Left kidney (tissue), 8 donors: Measurements from ENCODE around the gene GLRX. TPM values are rescaled to one million over a fixed set of nuclear protein-coding genes. Genes with fewer than 3 reads are reported as not detected.
"Not testable (repeated sequence)": the region's sequence is repeated elsewhere in the genome, so short reads cannot be mapped to it uniquely, and the experiment has no call there.

Experiments
- DNase-seq: peaks from one replicate; pipeline ENCODE4 v3.0.0-alpha.2; 2013
- long read RNA-seq, 8 donors: transcript quantifications; one replicate each; lab custom pipeline, GENCODE V29; 2026
- polyA plus RNA-seq: library from polyadenylated mRNA; unstranded; fragments of 120-200 nt; gene quantifications from one replicate; pipeline ENCODE4 v1.2.1, GENCODE V29; 2013; ENCODE audit not compliant: insufficient read length

GLRX gene, protein sequence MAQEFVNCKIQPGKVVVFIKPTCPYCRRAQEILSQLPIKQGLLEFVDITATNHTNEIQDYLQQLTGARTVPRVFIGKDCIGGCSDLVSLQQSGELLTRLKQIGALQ
- 59.1 TPM for polyA plus RNA-seq
- long read RNA-seq, donor 1, transcript GLRX-201 (3 exons, 1,211 nt), result major isoform, 49 of 54 reads
- long read RNA-seq, donor 1, partial matches to known transcripts, result 0 of 54 reads
- long read RNA-seq, donor 1, other reads (novel, unspliced or antisense), result 0 of 54 reads
- long read RNA-seq, donor 2, transcript GLRX-201 (3 exons, 1,211 nt), result major isoform, 33 of 35 reads
- long read RNA-seq, donor 2, partial matches to known transcripts, result 0 of 35 reads
- long read RNA-seq, donor 2, other reads (novel, unspliced or antisense), result 0 of 35 reads
- long read RNA-seq, donor 3, transcript GLRX-201 (3 exons, 1,211 nt), result major isoform, 38 of 38 reads
- long read RNA-seq, donor 3, partial matches to known transcripts, result 0 of 38 reads
- long read RNA-seq, donor 3, other reads (novel, unspliced or antisense), result 0 of 38 reads
- long read RNA-seq, donor 4, transcript GLRX-201 (3 exons, 1,211 nt), result major isoform, 13 of 13 reads
- long read RNA-seq, donor 4, partial matches to known transcripts, result 0 of 13 reads
- long read RNA-seq, donor 4, other reads (novel, unspliced or antisense), result 0 of 13 reads
- long read RNA-seq, donor 5, transcript GLRX-201 (3 exons, 1,211 nt), result major isoform, 129 of 139 reads
- long read RNA-seq, donor 5, transcript GLRX-204 (2 exons, 3,407 nt), result minor isoform, 5 of 139 reads
- long read RNA-seq, donor 5, partial matches to known transcripts, result 0 of 139 reads
- long read RNA-seq, donor 5, other reads (novel, unspliced or antisense), result 0 of 139 reads
- long read RNA-seq, donor 6, transcript GLRX-201 (3 exons, 1,211 nt), result major isoform, 50 of 73 reads
- long read RNA-seq, donor 6, partial matches to known transcripts, result 21 of 73 reads
- long read RNA-seq, donor 6, other reads (novel, unspliced or antisense), result 0 of 73 reads
- long read RNA-seq, donor 7, transcript GLRX-201 (3 exons, 1,211 nt), result major isoform, 75 of 99 reads
- long read RNA-seq, donor 7, transcript GLRX-204 (2 exons, 3,407 nt), result minor isoform, 5 of 99 reads
- long read RNA-seq, donor 7, partial matches to known transcripts, result 19 of 99 reads
- long read RNA-seq, donor 7, other reads (novel, unspliced or antisense), result 0 of 99 reads
- long read RNA-seq, donor 8, transcript GLRX-201 (3 exons, 1,211 nt), result major isoform, 31 of 32 reads
- long read RNA-seq, donor 8, partial matches to known transcripts, result 0 of 32 reads
- long read RNA-seq, donor 8, other reads (novel, unspliced or antisense), result 0 of 32 reads

DNA sequence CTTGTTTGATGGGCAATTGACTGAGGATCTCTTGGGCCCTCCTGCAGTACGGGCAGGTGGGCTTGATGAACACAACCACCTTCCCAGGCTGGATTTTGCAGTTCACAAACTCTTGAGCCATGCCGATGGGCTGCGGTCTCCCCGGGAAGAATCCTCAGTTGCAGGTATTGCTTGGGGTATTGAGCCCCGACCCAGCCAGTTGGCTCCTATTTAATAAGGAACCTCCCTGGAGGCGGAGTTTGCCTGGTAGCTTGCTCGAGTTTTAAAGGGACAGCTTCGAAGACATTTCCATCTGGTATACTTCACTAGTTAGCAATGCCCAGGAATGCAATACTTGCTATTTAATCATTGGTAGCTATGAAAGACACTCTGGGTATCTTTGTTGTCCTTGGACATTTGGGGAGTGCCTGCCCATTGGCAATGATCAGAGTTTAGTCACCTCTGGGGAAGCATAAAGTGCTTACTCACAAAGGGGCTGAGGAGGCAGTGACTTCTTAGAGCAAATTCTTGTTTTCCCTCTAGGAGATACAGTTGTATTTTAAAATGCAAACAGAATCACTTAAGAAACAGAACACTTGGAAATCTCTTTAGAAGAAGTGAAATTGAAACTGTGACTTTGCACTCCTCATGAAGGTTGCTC lies at the start of gene GLRX:
Gene GLRX (minus strand): TSS at position 185 of the 640 bp plus-strand sequence. CDS start 64 bp downstream, at position 121.
- DNase-seq, result peak; percentile 69

- no peak for DNase-seq
Observed at GRCh38 chr5:95871146-95871806, 48.8 kb upstream of the GLRX start.

- DNase-seq, result no peak
Observed at GRCh38 chr5:95870105-95870672, 47.7 kb upstream of the GLRX start.

DNA sequence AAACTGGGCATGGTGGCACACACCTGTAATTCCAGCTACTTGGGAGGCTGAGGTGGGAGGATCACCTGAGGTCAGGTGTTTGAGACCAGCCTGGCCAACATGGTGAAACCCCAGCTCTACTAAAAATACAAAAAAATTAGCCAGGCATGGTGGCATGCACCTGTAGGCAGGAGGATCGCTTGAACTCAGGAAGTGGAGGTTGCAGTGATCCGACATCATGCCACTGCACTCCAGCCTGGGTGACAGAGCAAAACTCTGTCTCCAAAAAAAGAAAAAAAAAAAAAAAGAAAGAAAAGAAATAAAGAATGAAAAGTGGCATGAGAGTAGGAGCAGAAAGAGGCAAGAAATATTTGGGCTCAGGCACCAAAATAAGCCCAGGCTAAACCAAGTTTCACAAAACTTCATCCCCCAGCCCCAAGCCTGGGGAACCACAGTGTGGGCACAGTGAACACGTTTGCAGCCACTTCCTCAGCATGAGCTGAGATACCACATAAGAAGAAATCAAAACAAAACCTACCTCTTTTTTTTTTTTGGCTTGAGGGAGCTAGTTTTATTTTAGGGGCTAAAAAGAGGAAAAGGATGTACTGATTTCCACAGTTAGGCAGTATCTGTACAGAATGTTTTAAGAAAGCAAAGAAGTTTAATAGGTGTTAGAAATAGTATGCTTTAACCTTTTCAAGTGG lies 46.8 kb upstream of the GLRX start:
- DNase-seq, result not testable (repeated sequence)

DNA sequence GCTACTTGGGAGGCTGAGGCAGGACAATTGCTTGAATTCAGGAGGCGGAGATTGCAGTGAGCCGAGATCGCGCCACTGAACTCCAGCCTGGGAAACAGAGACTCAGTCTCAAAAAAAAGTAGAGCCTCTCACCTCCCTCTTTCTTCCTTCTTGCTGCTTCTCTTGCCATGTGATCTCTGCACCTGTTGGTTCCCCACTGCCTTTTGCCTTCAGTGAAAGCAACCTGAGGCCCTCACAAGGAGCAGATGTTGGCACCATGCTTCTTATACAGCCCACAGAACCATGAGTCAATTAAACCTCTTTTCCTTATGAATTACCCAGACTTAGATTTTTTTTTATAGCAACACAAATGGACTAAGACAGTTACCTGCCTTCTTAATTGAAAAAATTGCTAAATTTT lies 45.6 kb upstream of the GLRX start:
- no peak for DNase-seq

- DNase-seq, result no peak
Observed at GRCh38 chr5:95866435-95867040, 44.0 kb upstream of the GLRX start.

DNA sequence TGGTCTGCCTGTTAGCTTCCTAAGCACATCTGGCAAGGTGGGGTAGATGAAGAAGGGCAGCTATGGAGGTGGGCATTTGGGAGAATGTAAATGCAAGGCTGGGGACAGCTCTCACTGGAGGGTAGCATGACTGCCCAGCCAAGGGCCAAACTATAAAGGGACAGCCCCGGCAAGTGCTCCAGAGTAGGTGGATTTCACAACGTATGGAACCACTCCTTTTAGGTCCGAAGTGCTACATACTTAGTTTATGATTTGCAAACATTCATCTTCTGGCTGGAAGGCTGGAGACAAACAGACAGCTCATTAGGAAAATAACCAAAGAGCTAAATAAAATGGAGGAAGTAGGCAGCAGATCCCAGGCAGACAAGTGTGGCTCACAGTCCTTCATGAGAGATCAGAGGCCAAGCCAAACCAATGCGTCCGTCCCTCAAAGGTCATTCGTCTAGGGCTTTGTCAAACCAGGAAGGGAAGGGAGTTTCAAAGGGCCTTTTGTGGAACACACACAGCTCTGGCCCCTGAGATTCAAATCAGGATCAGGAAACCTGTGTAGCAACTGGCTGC lies 42.5 kb upstream of the GLRX start:
- no peak for DNase-seq

DNA sequence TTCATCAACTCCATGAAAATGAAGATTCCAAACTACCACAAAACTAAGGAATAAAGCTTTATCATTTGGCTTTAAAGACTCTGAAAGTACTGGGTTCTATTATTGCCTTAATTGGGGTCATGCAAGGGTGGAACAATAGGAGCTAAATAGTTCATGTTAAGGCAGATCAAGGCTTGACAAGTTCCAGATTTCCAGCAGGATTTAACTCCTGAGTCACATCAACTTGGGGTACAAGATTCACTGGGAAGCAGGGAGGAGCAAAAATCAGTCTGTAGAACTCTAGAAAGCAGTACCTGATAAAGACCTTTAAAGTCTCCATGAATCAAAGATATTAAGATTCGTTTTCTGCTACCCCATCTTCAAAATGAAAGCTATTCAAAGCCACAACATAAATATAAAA lies 41.9 kb upstream of the GLRX start:
- no peak for DNase-seq

- no peak for DNase-seq
Observed at GRCh38 chr5:95863383-95863757, 40.8 kb upstream of the GLRX start.

DNA sequence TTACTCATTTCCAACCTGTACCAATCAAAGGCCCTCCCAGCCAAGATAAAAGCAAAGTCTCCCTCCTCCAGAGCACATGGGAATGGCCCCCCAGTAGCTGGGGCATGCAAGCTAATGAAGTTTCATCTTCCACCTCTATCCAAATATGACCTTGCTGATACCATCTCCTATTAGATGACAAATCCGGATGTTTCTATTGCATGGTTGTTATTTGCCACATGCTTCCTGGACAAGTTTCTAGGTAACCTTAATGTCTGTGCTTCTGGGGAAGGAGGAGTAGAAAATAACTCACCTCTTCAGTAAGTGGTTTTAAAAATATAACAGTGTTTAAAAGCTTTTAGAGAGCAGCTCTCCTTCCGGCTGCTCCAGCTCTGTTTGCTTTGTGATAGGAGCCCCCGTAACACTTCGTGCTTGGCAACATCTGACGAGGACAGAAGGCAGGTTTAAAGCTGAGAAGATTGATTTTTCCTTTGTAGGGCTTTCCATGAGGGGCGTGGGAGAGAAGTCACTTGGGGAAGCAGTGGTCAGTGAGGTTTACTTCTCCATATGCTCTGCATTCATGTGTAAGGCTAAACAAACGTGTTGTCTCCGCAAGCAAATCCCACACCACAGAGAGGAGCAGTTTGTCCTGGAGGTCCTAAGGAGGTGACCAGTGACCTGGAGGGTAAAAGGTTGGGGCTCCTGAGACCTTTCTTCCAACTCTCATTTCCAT lies 40.3 kb upstream of the GLRX start:
- DNase-seq, result peak; percentile 42

DNA sequence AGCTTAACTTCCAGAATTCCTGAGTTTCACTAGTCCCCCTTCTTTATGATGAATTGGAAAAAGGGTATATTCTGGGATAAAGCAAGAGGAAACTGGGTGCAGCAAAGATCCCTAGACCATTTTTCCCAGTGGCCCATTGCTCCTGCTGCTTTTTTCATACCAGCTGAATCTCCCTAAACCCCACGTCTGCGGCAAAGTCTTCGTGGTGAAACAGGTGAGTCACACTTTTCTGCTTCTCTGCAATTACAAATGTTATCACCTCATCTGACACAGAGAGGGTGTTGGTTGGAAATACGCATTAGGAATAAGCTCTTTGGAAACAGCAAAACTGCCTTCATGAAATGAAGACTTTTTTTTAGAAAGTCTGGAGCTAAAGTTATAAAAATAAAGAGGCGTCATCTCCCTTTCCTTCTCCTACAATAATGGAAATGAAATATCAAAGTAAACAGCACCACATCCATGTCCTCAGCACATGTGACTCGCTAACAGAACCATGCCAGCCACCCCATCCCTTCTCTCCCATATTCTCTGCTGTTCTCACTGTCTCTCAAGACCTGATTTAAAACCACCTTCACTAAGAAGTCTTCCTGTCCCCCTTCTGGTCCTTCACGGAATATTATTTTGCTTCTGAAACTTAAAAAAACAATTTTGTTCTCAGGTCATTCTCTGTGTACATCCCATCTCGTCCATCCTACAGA lies 39.5 kb upstream of the GLRX start:
- no peak for DNase-seq

- DNase-seq, result peak; percentile 24
Observed at GRCh38 chr5:95861221-95861863, 38.8 kb upstream of the GLRX start.

GRCh38 chr5:95859661-95860060 lies 37.1 kb upstream of the GLRX start:
- DNase-seq, result no peak

DNA sequence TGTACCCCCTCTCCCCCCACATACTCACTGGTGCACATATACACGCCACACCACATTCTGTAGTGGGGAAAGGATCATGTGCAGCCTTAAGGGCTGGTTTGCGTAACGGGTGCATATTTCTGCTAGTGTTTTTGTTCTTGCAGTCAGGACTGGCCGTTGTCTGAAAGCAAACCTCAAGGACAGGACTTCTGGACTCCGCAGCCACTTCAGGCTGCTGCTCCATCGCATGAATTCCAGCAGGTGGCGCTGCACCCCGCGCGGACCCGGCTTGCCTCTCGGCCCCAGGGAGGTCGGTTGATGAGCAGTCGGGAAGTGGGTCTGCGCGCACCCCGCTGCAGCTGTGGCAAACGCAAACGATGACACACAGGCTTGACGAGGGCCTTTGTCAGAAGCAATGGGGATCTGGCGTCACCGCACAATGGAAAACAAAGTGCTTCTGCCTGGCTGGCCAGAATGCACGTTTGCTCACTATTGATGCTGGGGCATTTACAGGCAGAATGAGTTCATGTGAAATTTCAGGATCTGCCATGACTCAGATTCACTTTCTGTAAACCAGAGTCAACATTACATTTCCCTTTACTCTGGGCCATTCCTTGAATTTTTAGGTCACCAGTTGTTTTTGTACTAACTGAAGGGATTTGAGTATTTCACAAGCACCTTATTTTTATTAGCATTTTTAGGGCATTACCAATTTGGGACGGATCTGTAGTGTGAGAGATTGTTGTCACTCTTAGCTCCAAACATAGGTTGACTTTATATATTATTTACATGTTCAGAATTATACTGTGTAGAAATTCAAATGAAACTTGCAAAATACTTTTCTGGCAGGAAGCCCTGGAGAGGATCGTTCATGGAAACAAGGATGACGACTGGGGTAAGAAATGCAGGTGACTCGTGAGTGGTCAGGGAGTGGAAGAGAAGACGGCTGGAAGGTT lies 36.4 kb upstream of the GLRX start:
- DNase-seq, result peak; percentile 80

- DNase-seq, result no peak
Observed at GRCh38 chr5:95858023-95858461, 35.5 kb upstream of the GLRX start.
